A673 (cell line): ENCODE measurements around the gene FBXO9. TPM values are rescaled to one million over a fixed set of nuclear protein-coding genes. Genes with fewer than 3 reads are reported as not detected.
"Not testable (repeated sequence)": the region's sequence is repeated elsewhere in the genome, so short reads cannot be mapped to it uniquely, and the experiment has no call there.

Experiments
- BruUV-seq: library from RNA; stranded (reverse); fragments of 400-500 nt; replicated peaks from 2 replicates; lab custom pipeline; 2021; lab: Mats Ljungman, UMichigan
- CTCF ChIA-PET: fragments of 300-600 bp; sonication (Branson Sonifier 250); formaldehyde crosslinking; loops from one replicate; lab custom pipeline; 2022; ENCODE audit warnings: antibody characterized with exemption; lab: Charles Lee
- POLR2A ChIA-PET: fragments of 300-600 bp; sonication (Branson Sonifier 250); formaldehyde crosslinking; loops from one replicate; lab custom pipeline; 2022; ENCODE audit warnings: antibody characterized with exemption; ENCODE audit not compliant: low non-redundant PET; lab: Charles Lee
- DNase-seq: peaks from one replicate; pipeline ENCODE4 v3.0.0-alpha.2; 2015; ENCODE audit warnings: low spot score
- H3K27ac ChIP-seq: fragments of 200-600 bp; sonication (generic); 2 replicates; pipeline ENCODE4 v1.5.1; 2016; ENCODE audit warnings: mixed run types, low read depth, mild to moderate bottlenecking, mixed read lengths, antibody characterized with exemption, low read length; ENCODE audit not compliant: poor library complexity, severe bottlenecking
- H3K27me3 ChIP-seq: fragments of 200-600 bp; sonication (generic); replicated peaks from 2 replicates; pipeline ENCODE4 v1.6.1; 2017; ENCODE audit warnings: mixed run types, low read depth, mild to moderate bottlenecking, mixed read lengths, antibody characterized with exemption, low read length; ENCODE audit not compliant: insufficient read depth, poor library complexity
- H3K36me3 ChIP-seq: fragments of 200-600 bp; sonication (generic); 2 replicates; pipeline ENCODE4 v1.6.1; 2016; ENCODE audit warnings: mixed run types, mild to moderate bottlenecking, mixed read lengths, antibody characterized with exemption, low read length; ENCODE audit not compliant: insufficient read depth, poor library complexity, severe bottlenecking
- H3K4me1 ChIP-seq: fragments of 200-600 bp; sonication (generic); 2 replicates; pipeline ENCODE4 v1.6.1; 2017; ENCODE audit warnings: mixed run types, mild to moderate bottlenecking, mixed read lengths, antibody characterized with exemption, low read length; ENCODE audit not compliant: insufficient read depth, poor library complexity, severe bottlenecking
- H3K4me3 ChIP-seq: fragments of 200-600 bp; sonication (generic); 2 replicates; pipeline ENCODE4 v1.5.1; 2016; ENCODE audit warnings: low read depth, mixed run types, mild to moderate bottlenecking, mixed read lengths, low read length; ENCODE audit not compliant: poor library complexity, severe bottlenecking
- H3K9me3 ChIP-seq: fragments of 200-600 bp; sonication (generic); 2 replicates; pipeline ENCODE4 v1.6.1; 2016; ENCODE audit warnings: mixed run types, low read depth, mild to moderate bottlenecking, mixed read lengths, antibody characterized with exemption, low read length; ENCODE audit not compliant: poor library complexity, severe bottlenecking
- EZH2 ChIP-seq: fragments of 200-600 bp; sonication (generic); IDR thresholded peaks from 2 replicates; pipeline ENCODE4 v1.6.1; 2017; ENCODE audit warnings: borderline replicate concordance, low read depth, mild to moderate bottlenecking, mixed read lengths, antibody characterized with exemption, low read length; ENCODE audit not compliant: poor library complexity, severe bottlenecking
- intact Hi-C: fragments of 100-400 bp; cut with micrococcal nuclease; formaldehyde crosslinking; loops from one replicate; pipeline ENCODE4 v1.10.0; 2022; ENCODE audit not compliant: unreplicated experiment
- total RNA-seq: library from RNA; stranded (reverse); gene quantifications from 2 replicates; pipeline ENCODE4 v1.2.3, GENCODE V29; 2021
- TF ChIP-seq, protein P1 (sequence below): fragments of 300-800, 200-600 bp; sonication (generic); conservative IDR thresholded peaks from 2 replicates; pipeline ENCODE4 v1.5.1; 2017; ENCODE audit warnings: low read depth, mild to moderate bottlenecking, antibody characterized with exemption, low read length, moderate library complexity, mixed read lengths

The FBXO9 gene
- total RNA-seq, 1 experiment from 2014 or later: 76.7 TPM

DNA sequence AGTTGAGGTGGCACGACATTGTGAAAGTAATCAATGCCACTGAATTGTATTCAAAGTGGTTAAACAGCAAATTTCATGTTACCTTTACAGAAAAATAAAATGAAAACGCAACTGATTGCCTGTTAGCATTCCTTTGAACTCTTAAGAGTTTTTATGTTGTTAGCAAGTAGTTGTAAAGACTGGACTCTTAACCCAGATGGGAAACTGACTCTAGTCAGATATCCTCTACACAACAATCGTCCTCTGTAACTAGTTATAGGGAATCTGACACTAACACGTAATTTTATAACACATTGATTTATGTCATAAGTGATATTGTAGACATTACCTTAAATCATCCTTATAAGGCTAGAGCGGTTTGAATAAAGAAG, 3.0 kb upstream of the FBXO9 start:
- H3K9me3 ChIP-seq: no peaks in the 10 kb centered on the region
- H3K4me1 ChIP-seq: peaks cover 15% of the 10 kb centered on the region
- intact Hi-C loops: no loop called here
- POLR2A ChIA-PET: no interaction called here
- H3K4me3 ChIP-seq: peak overlapping the region; percentile 91
- no peaks in the 10 kb centered on the region for H3K36me3 ChIP-seq
- TF ChIP-seq, protein P1, sequence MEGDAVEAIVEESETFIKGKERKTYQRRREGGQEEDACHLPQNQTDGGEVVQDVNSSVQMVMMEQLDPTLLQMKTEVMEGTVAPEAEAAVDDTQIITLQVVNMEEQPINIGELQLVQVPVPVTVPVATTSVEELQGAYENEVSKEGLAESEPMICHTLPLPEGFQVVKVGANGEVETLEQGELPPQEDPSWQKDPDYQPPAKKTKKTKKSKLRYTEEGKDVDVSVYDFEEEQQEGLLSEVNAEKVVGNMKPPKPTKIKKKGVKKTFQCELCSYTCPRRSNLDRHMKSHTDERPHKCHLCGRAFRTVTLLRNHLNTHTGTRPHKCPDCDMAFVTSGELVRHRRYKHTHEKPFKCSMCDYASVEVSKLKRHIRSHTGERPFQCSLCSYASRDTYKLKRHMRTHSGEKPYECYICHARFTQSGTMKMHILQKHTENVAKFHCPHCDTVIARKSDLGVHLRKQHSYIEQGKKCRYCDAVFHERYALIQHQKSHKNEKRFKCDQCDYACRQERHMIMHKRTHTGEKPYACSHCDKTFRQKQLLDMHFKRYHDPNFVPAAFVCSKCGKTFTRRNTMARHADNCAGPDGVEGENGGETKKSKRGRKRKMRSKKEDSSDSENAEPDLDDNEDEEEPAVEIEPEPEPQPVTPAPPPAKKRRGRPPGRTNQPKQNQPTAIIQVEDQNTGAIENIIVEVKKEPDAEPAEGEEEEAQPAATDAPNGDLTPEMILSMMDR: no peak
- no peak for TF ChIP-seq EZH2
- no peaks in the 10 kb centered on the region for H3K27me3 ChIP-seq
- H3K27ac ChIP-seq: peak overlapping the region; percentile 91
- DNase-seq: no peak
- BruUV-seq: no TSS peak
- CTCF ChIA-PET: no interaction called here

DNA sequence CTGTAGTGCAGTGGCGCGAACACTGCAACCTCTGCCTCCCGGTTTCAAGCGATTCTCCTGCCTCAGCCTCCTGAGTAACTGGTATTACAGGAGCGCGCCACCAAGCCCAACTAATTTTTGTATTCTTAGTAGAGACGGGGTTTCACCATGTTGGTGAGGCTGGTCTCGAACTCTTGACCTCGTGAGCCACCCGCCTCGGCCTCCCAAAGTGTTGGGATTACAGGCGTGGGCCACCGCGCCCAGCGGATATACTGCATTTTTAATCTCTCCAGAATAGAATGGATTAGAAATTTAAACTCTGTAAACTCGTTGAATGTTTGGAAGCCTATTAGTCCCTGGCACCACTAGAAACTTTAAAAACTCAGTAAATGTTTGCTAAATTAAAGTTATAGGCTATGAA, 949 bp upstream of the FBXO9 start:
- intact Hi-C loops, H3K9me3 ChIP-seq, CTCF ChIA-PET, H3K27me3 ChIP-seq, H3K27ac ChIP-seq, H3K36me3 ChIP-seq, DNase-seq, BruUV-seq, POLR2A ChIA-PET: not testable (repeated sequence)
- H3K4me3 ChIP-seq: peak overlapping the region; percentile 83
- H3K4me1 ChIP-seq: peaks cover 15% of the 10 kb centered on the region

DNA sequence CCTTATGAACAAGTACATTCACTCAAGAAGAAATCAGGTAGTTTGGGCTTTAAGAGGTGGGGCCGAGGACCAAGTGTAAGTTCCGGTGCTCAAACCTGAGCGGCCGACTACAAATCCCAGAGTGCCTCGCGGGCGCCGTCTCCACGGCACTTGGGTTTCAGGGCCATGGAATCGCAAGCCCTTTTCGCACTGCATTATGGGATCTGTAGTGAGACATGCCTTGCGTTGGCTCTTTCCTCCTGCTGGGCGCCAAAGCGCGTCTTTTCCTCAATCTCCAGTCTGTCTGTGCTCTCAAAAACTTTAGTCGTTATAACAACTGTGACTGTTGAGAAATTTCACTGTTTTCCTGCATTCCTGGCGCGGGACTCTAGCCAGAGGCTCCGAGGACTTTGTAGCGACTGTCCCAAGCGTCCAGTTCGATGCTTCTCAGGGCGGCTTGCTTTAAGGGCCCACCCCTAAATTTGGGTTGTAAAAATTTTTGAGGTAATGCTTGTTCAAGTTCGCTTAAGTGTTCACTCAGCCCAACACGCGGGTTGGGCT, 408 bp upstream of the FBXO9 start:
- ChIA-PET POLR2A (no interaction called here), CTCF (no interaction called here)
- Histone ChIP-seq H3K27ac (peak overlapping the region; percentile 89), H3K36me3 (no peaks in the 10 kb centered on the region), H3K4me1 (peaks cover 13% of the 10 kb centered on the region), H3K4me3 (peak overlapping the region; percentile 83), H3K9me3 (no peaks in the 10 kb centered on the region), H3K27me3 (no peaks in the 10 kb centered on the region)
- peak; percentile 98 for DNase-seq
- TF ChIP-seq, protein P1: no peak
- TF ChIP-seq EZH2: no peak
- BruUV-seq: no TSS peak
- intact Hi-C loops: no loop called here

DNA sequence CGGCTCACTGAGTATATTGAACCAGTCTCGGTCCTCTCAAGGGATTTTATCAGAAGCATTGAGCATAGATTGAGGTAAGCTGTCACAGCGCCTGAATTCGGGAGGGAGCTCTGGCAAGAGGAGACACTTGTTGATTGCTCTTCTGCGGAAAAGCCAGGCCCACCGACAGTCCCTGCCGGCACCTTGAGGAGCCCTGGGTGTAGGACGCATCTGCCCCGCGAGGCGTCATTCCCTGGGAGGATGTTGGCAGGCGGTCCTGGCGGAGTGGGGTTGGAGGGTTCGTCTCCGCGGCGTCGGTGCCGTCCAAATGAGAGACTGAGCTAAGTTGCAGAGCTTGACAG, 843 bp downstream of the FBXO9 start:
- BruUV-seq: no TSS peak
- TF ChIP-seq EZH2: no peak
- TF ChIP-seq, protein P1: no peak
- Histone ChIP-seq H3K4me1 (peaks cover 7% of the 10 kb centered on the region), H3K4me3 (peak overlapping the region; percentile 83), H3K9me3 (no peaks in the 10 kb centered on the region), H3K27ac (peak overlapping the region; percentile 89), H3K27me3 (no peaks in the 10 kb centered on the region), H3K36me3 (peaks cover 5% of the 10 kb centered on the region)
- intact Hi-C loops: no loop called here
- CTCF ChIA-PET: interaction anchor here (0.6 to 0.8 kb wide), 2 partner anchors 20 to 69 kb away, joined by 3 to 5 read pairs; no protein-coding TSS in a partner anchor
- POLR2A ChIA-PET: interaction anchor here (0.6 kb wide), 1 partner anchor 14 kb away, joined by 9 read pairs; no protein-coding TSS in a partner anchor
- DNase-seq: peak; percentile 58
